WI38 (cell line): Measurements from ENCODE around the gene ZBTB47.

ENCODE experiments used
- H3K4me3 ChIP-seq: 2 replicates; pipeline ENCODE4 v1.5.1; 2011; ENCODE audit warnings: low read depth, mild to moderate bottlenecking, control low read depth, low read length
- CTCF ChIP-seq: IDR thresholded peaks from 2 replicates; pipeline ENCODE4 v1.5.1; 2012; ENCODE audit warnings: low read depth, mild to moderate bottlenecking, control low read depth, low read length

ZBTB47 gene

GRCh38 chr3:42686832-42687650 is 33.5 kb downstream of the ZBTB47 start:
- no peak overlapping the region for H3K4me3 ChIP-seq
- TF ChIP-seq CTCF: no peak

GRCh38 chr3:42688016-42688415 is 34.5 kb downstream of the ZBTB47 start:
- no peak overlapping the region for H3K4me3 ChIP-seq
- TF ChIP-seq CTCF: no peak

GRCh38 chr3:42688487-42689420 is 35.3 kb downstream of the ZBTB47 start:
- no peak for TF ChIP-seq CTCF
- H3K4me3 ChIP-seq: no peak overlapping the region

- no peak overlapping the region for H3K4me3 ChIP-seq
These were observed 36.0 kb downstream of the ZBTB47 start for GRCh38 chr3:42689421-42690014.

GRCh38 chr3:42690191-42690590 is 36.7 kb downstream of the ZBTB47 start:
- TF ChIP-seq CTCF: no peak
- no peak overlapping the region for H3K4me3 ChIP-seq

More at GRCh38 chr3:42689421-42690014, 36.0 kb downstream of the ZBTB47 start:
- TF ChIP-seq CTCF: no peak

GRCh38 chr3:42690766-42691680 is 37.5 kb downstream of the ZBTB47 start:
- no peak for TF ChIP-seq CTCF

More at GRCh38 chr3:42690766-42691680, 37.5 kb downstream of the ZBTB47 start:
- H3K4me3 ChIP-seq: no peak overlapping the region
